WI38 (cell line): ENCODE results near the gene PSMA5.
A peak's percentile ranks its signal among the peaks of the same experiment; 100 is the strongest.
"Not testable (repeated sequence)": the region's sequence is repeated elsewhere in the genome, so short reads cannot be mapped to it uniquely, and the experiment has no call there.

Experiments used
- H3K4me3 ChIP-seq: 2 replicates; pipeline ENCODE4 v1.5.1; 2011; ENCODE audit warnings: low read depth, mild to moderate bottlenecking, control low read depth, low read length
- CTCF ChIP-seq: IDR thresholded peaks from 2 replicates; pipeline ENCODE4 v1.5.1; 2012; ENCODE audit warnings: low read depth, mild to moderate bottlenecking, control low read depth, low read length

PSMA5 gene

GRCh38 chr1:109468061-109468460 lies 41.8 kb upstream of the PSMA5 start:
- TF ChIP-seq CTCF, result no peak
- no peak overlapping the region for H3K4me3 ChIP-seq

- H3K4me3 ChIP-seq, result no peak overlapping the region
- no peak for TF ChIP-seq CTCF
Measured at GRCh38 chr1:109467301-109467777, 41.1 kb upstream of the PSMA5 start.

- TF ChIP-seq CTCF, result no peak
- peak within 1 kb of the TSS; percentile 55 for H3K4me3 ChIP-seq
Measured at GRCh38 chr1:109466452-109467300, 40.4 kb upstream of the PSMA5 start, which contains the start of gene SYPL2. Gene SYPL2 (plus strand): TSS chr1:109466546. CDS start chr1:109466844, 298 bp downstream.

GRCh38 chr1:109466125-109466451 lies 39.8 kb upstream of the PSMA5 start:
- TF ChIP-seq CTCF, result no peak

GRCh38 chr1:109457819-109458218 lies 31.6 kb upstream of the PSMA5 start:
- no peak for TF ChIP-seq CTCF
- H3K4me3 ChIP-seq, result no peak overlapping the region

More at GRCh38 chr1:109466125-109466451, 39.8 kb upstream of the PSMA5 start:
- peak overlapping the region; percentile 55 for H3K4me3 ChIP-seq

- TF ChIP-seq CTCF, result no peak
- no peak overlapping the region for H3K4me3 ChIP-seq
Measured at GRCh38 chr1:109454497-109455133, 28.4 kb upstream of the PSMA5 start.

GRCh38 chr1:109447524-109447923 lies 21.3 kb upstream of the PSMA5 start:
- no peak for TF ChIP-seq CTCF
- H3K4me3 ChIP-seq, result no peak overlapping the region

- not testable (repeated sequence) for H3K4me3 ChIP-seq
Measured at GRCh38 chr1:109445949-109446695, 19.9 kb upstream of the PSMA5 start.
